ENCODE measurements around the gene PDS5B.
"Not testable (repeated sequence)": the region's sequence is repeated elsewhere in the genome, so short reads cannot be mapped to it uniquely, and the experiment has no call there.

Gene PDS5B

GRCh38 chr13:32790731-32791130 is 204.5 kb downstream of the PDS5B start:
- no peak for DNase-seq

GRCh38 chr13:32791545-32792172 is 205.4 kb downstream of the PDS5B start:
- DNase-seq, result no peak

- DNase-seq, result no peak
Observed at GRCh38 chr13:32796754-32797153, 210.5 kb downstream of the PDS5B start.

- DNase-seq, result no peak
Observed at GRCh38 chr13:32802159-32802558, 215.9 kb downstream of the PDS5B start.

- no peak for DNase-seq
Observed at GRCh38 chr13:32804673-32805230, 218.5 kb downstream of the PDS5B start.

- no peak for DNase-seq
Observed at GRCh38 chr13:32811297-32811800, 225.1 kb downstream of the PDS5B start.

GRCh38 chr13:32821149-32821688 is 235.0 kb downstream of the PDS5B start:
- DNase-seq, result no peak

DNA sequence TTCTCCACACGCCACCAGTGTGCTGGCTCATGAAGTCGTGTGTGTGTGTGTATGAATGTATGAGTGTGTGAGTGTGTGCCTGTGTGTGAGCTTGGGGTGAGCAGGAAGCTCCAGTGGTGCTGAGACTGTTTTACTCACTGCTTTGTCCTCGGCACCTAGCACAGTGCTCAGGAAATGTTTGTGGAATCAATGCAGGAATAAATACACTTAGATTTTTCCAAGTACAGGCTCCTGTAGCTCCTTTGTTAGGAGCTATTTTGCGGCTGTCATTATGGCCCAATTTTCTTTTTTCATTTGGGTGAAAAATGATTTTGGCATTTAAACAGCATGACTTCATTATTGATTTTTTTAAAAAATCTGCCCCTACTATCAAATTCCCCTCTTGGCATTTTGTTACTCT is 236.5 kb downstream of the PDS5B start:
- DNase-seq, result no peak

- DNase-seq, result no peak
Observed at GRCh38 chr13:32823597-32823996, 237.3 kb downstream of the PDS5B start.

- no peak for DNase-seq
Observed at GRCh38 chr13:32824061-32824460, 237.8 kb downstream of the PDS5B start.

DNA sequence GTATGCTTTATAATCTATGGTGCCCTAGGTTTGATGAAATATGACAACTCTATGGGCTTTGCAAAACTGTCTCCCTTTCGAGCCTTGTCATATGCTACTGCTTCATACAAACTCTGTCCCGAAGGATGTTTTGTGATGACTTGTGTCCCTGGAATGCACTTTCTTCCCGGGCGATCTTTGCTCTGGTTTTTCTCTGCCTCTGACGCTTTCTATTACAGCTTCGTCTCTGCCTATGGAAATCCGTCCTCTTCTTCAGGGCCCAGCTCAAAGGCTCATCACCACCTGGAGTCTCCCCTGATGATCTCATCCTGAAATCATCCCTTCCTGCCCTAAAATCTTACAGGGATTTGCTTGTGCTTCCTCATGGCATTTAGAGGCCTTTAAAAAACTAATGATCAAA is 238.4 kb downstream of the PDS5B start:
- DNase-seq, result no peak

DNA sequence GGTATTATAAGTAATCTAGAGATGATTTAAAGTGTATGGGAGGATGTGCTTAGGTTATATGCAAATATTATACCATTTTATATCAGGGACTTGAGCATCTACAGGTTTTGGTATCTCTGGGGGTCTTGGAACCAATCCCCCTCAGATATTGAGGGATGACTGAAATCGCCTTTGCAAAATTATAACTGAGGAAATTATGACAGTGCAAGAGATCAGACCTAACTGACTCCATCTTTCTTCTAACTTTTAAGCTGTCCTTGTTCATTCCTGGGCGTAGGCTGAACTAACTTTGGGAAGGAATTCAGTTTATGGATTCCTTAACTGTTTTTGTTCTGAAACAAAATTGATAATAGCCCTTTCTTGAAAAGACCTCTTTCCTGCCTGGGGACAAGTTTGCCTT is 239.2 kb downstream of the PDS5B start:
- no peak for DNase-seq

DNA sequence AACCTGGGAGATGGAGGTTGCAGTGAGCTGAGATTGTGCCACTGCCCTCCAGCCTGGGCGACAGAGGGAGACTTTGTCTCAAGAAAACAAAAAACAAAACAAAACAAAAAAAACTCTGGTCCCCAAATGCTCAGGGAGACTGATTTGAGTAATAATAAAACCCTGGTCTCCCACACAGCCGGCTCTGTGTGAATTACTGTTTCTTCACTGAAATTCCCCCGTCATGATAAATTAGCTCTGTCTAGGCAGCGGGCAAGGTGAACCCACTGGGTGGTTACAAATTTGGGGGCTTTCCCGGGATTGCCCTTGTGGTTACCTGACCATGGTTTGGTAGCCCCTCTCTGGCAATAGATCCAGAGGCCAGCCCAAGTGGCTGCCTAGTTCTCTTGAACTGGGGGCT is 240.1 kb downstream of the PDS5B start:
- DNase-seq, result not testable (repeated sequence)
